B cell (primary cell): ENCODE measurements around the gene ARMC9. TPM values are rescaled to one million over a fixed set of nuclear protein-coding genes. Genes with fewer than 3 reads are reported as not detected.

ENCODE experiments used
- ATAC-seq: fragments of 200-7000 bp; cut with Tn5 transposase; one replicate; pipeline ENCODE4 v1.10.0; 2021; ENCODE audit warnings: low read depth, mild to moderate bottlenecking, moderate number of reproducible peaks, moderate library complexity
- CTCF ChIA-PET: fragments of 350-600 bp; sonication (Branson Sonifier 250); formaldehyde crosslinking; loops from one replicate; lab custom pipeline; 2021; ENCODE audit warnings: antibody characterized with exemption, inconsistent platforms; lab: Charles Lee
- POLR2A ChIA-PET: fragments of 350-600 bp; sonication (Branson Sonifier 250); formaldehyde crosslinking; loops from one replicate; lab custom pipeline; 2021; ENCODE audit warnings: antibody characterized with exemption; lab: Charles Lee
- DNase-seq: peaks from one replicate; pipeline ENCODE4 v3.0.0; 2013
- H2AFZ ChIP-seq: 2 replicates; pipeline ENCODE4 v1.6.1; 2012; ENCODE audit warnings: mild to moderate bottlenecking, low read depth, low read length; ENCODE audit not compliant: insufficient read depth, poor library complexity, severe bottlenecking
- H3K27ac ChIP-seq, 2 donors: 1 replicate in 1 of 2; 2 replicates in 1 of 2; pipeline ENCODE4 v1.5.1; 2012 to 2013; ENCODE audit warnings: low read length in 2 of 2, mild to moderate bottlenecking in 2 of 2, moderate library complexity in 1 of 2
- H3K27me3 ChIP-seq, 4 experiments: fragments of 200-600 bp in 1 of 4; sonication (generic) in 1 of 4; replicated peaks in 1 of 4; 1 replicate in 2 of 4; 2 replicates in 2 of 4; pipeline versions ENCODE4 v1.6.1 to v1.7.0; 2013 to 2016; ENCODE audit warnings: low read length in 3 of 4, mild to moderate bottlenecking in 2 of 4, mixed read lengths in 1 of 4, moderate library complexity in 1 of 4; ENCODE audit not compliant: insufficient read depth in 4 of 4, control insufficient read depth in 3 of 4; ENCODE audit errors: control extremely low read depth in 1 of 4
- H3K36me3 ChIP-seq, 2 experiments: replicated peaks in 1 of 2; 1 replicate in 1 of 2; 2 replicates in 1 of 2; pipeline versions ENCODE4 v1.6.1 to v1.7.1; 2013; ENCODE audit warnings: low read length in 1 of 2; ENCODE audit not compliant: insufficient read depth in 2 of 2, control insufficient read depth in 1 of 2; ENCODE audit errors: control extremely low read depth in 1 of 2, extremely low read depth in 1 of 2
- H3K4me1 ChIP-seq, 2 donors: fragments of 200-600 bp in 1 of 2; sonication (generic) in 1 of 2; 1 replicate in 1 of 2; 2 replicates in 1 of 2; pipeline versions ENCODE4 v1.5.1 to v1.6.1; 2013 to 2017; ENCODE audit warnings: low read length in 2 of 2; ENCODE audit not compliant: control insufficient read depth in 2 of 2, insufficient read depth in 2 of 2
- H3K4me2 ChIP-seq: replicated peaks from 2 replicates; pipeline ENCODE3; 2012; ENCODE audit warnings: mild to moderate bottlenecking, low read depth, low read length; ENCODE audit not compliant: poor library complexity, severe bottlenecking
- H3K4me3 ChIP-seq, 5 experiments: fragments of 200-600 bp in 1 of 5; sonication (generic) in 1 of 5; 1 replicate in 3 of 5; 2 replicates in 2 of 5; pipeline versions ENCODE4 v1.5.1 to v1.7.0; 2011 to 2016; ENCODE audit warnings: low read length in 4 of 5, mild to moderate bottlenecking in 4 of 5, low read depth in 2 of 5, control low read depth in 1 of 5, moderate library complexity in 1 of 5; ENCODE audit not compliant: insufficient read depth in 1 of 5; ENCODE audit errors: control extremely low read depth in 1 of 5, extremely low read depth in 1 of 5
- H3K79me2 ChIP-seq: fragments of 200-600 bp; sonication (generic); one replicate; pipeline ENCODE4 v1.6.0; 2016; ENCODE audit warnings: low read length; ENCODE audit not compliant: control insufficient read depth, insufficient read depth
- H3K9ac ChIP-seq: fragments of 200-600 bp; sonication (generic); 2 replicates; pipeline ENCODE4 v1.6.1; 2017; ENCODE audit warnings: mild to moderate bottlenecking, low read length, moderate library complexity
- H3K9me3 ChIP-seq, 3 donors: one replicate each; pipeline versions ENCODE4 v1.6.1 to v1.7.1; 2013; ENCODE audit warnings: low read length in 2 of 3; ENCODE audit not compliant: control insufficient read depth in 2 of 3, insufficient read depth in 1 of 3; ENCODE audit errors: control extremely low read depth in 1 of 3
- H4K20me1 ChIP-seq: 2 replicates; pipeline ENCODE4 v1.6.0; 2012; ENCODE audit warnings: mild to moderate bottlenecking, low read length; ENCODE audit not compliant: insufficient read depth, control insufficient read depth, poor library complexity, severe bottlenecking
- H3K27ac Mint-ChIP-seq: one replicate; pipeline ENCODE4 v1.8.0; 2021; ENCODE audit warnings: mixed read lengths
- H3K27me3 Mint-ChIP-seq: one replicate; pipeline ENCODE4 v1.8.0; 2021; ENCODE audit warnings: mixed read lengths
- H3K4me1 Mint-ChIP-seq: one replicate; pipeline ENCODE4 v1.8.0; 2021; ENCODE audit warnings: mixed read lengths
- H3K4me3 Mint-ChIP-seq: one replicate; pipeline ENCODE4 v1.8.0; 2021; ENCODE audit warnings: mixed read lengths
- H3K9me3 Mint-ChIP-seq: one replicate; pipeline ENCODE4 v1.8.0; 2022; ENCODE audit warnings: mixed read lengths; ENCODE audit not compliant: insufficient read depth
- EZH2 ChIP-seq: IDR thresholded peaks from 2 replicates; pipeline ENCODE4 v1.6.1; 2012; ENCODE audit warnings: borderline replicate concordance, low read depth, mild to moderate bottlenecking, moderate library complexity, low read length; ENCODE audit not compliant: insufficient read depth, poor library complexity, severe bottlenecking
- WGBS: methylation state at CpG from one replicate; pipeline ENCODE4 v1.1.5; 2013; ENCODE audit warnings: missing lambda C conversion rate; ENCODE audit not compliant: insufficient coverage; 5-methylcytosine and 5-hydroxymethylcytosine counted together
- intact Hi-C: fragments of 100-400 bp; cut with micrococcal nuclease; formaldehyde crosslinking; loops from one replicate; pipeline ENCODE4 v1.10.0; 2022
- polyA plus RNA-seq: library from polyadenylated mRNA; depleted of rRNA; stranded (reverse); fragments of >200 nt; gene quantifications from 2 replicates; pipeline ENCODE4 v1.2.3, GENCODE V29; 2012
- total RNA-seq, 2 donors: library from RNA; stranded (reverse); fragments of 120-200 nt in 1 of 2; gene quantifications; 1 replicate in 1 of 2; 2 replicates in 1 of 2; pipeline versions ENCODE4 v1.2.3 to v1.2.4, GENCODE V29; 2013 to 2022
- TF ChIP-seq, protein P1 (sequence below): fragments of 200-600 bp; IDR thresholded peaks from one replicate; pipeline ENCODE4 v1.8.0; 2022; ENCODE audit warnings: antibody characterized with exemption, mild to moderate bottlenecking

The ARMC9 gene
- total and polyA plus RNA-seq, 2 donors (not counting 1 experiment from before 2014, with no cell fraction given), result 0.40 to 5.4 TPM

DNA sequence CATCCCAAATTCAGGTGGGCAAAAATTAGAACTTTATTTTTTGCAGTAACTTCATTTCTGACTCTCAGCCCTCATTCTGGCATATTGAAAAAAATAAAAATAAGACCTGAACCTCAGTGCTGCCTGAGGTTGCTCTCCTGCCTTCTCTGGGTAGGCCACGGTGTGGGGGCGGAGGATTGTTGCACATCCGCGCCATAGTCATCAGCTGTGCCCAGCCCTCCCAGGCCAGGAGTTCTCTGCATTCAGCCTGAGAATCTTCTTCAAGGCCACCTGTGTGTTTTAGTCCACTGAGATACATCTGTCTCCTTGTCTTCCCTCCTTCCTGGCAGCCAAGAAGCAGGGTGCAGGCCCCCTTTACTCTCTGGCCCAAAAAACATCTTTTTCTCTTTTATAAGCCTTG lies 94.7 kb downstream of the ARMC9 start:
- no peaks in the 10 kb centered on the region for H3K36me3 ChIP-seq
- no peaks in the 10 kb centered on the region for H3K9me3 Mint-ChIP-seq
- H3K4me3 Mint-ChIP-seq, result no peak overlapping the region
- no peak for ATAC-seq
- no peak overlapping the region for H2AFZ ChIP-seq
- 100% methylated on average over 4 of the region's 4 CpGs for WGBS
- CTCF ChIA-PET, result interaction anchor here (0.7 to 1.2 kb wide), 4 partner anchors 18 to 120 kb away, joined by 3 read pairs; no protein-coding TSS in a partner anchor
- H3K79me2 ChIP-seq, result no peaks in the 10 kb centered on the region
- no peak for DNase-seq
- peaks cover 33% of the 10 kb centered on the region for H3K4me1 Mint-ChIP-seq
- no peaks in the 10 kb centered on the region for H3K27me3 ChIP-seq
- TF ChIP-seq EZH2, result no peak
- TF ChIP-seq, protein P1, sequence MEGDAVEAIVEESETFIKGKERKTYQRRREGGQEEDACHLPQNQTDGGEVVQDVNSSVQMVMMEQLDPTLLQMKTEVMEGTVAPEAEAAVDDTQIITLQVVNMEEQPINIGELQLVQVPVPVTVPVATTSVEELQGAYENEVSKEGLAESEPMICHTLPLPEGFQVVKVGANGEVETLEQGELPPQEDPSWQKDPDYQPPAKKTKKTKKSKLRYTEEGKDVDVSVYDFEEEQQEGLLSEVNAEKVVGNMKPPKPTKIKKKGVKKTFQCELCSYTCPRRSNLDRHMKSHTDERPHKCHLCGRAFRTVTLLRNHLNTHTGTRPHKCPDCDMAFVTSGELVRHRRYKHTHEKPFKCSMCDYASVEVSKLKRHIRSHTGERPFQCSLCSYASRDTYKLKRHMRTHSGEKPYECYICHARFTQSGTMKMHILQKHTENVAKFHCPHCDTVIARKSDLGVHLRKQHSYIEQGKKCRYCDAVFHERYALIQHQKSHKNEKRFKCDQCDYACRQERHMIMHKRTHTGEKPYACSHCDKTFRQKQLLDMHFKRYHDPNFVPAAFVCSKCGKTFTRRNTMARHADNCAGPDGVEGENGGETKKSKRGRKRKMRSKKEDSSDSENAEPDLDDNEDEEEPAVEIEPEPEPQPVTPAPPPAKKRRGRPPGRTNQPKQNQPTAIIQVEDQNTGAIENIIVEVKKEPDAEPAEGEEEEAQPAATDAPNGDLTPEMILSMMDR, result no peak
- no peaks in the 10 kb centered on the region for H3K27me3 Mint-ChIP-seq
- no peak overlapping the region for H3K4me3 ChIP-seq
- H3K9me3 ChIP-seq, result no peaks in the 10 kb centered on the region
- no peaks in the 10 kb centered on the region for H4K20me1 ChIP-seq
- POLR2A ChIA-PET, result no interaction called here
- no peak overlapping the region for H3K9ac ChIP-seq
- H3K4me1 ChIP-seq, result peaks cover 7 to 29% of the 10 kb centered on the region in 2 donors
- H3K4me2 ChIP-seq, result no peak overlapping the region
- no peak overlapping the region for H3K27ac ChIP-seq
- intact Hi-C loops, result loop anchor here (10.0 kb wide), 1 partner anchor 188 kb away; no protein-coding TSS in a partner anchor
- no peak overlapping the region for H3K27ac Mint-ChIP-seq

DNA sequence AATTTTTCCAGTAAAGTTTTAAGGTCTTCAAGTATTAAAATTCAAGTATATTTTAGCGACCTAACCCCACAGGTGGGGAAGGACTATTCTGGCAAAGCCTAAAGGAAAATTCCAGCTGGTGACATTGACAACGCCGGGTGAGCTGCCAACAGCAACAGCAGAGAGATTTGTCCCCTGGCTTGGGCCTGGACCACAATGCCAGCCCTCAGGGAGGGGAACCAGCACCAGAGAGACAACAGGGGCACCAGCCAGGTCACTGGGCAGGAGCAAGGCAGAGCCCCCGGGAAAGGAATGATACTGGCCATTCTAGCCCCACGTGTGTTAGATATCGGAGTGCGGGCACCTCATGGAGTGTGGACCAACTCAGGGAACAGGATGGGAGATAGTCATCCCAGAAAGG lies 95.7 kb downstream of the ARMC9 start:
- Mint-ChIP-seq H3K27ac (no peak overlapping the region), H3K4me1 (peaks cover 34% of the 10 kb centered on the region), H3K9me3 (no peaks in the 10 kb centered on the region), H3K4me3 (no peak overlapping the region), H3K27me3 (no peaks in the 10 kb centered on the region)
- no peaks in the 10 kb centered on the region for H4K20me1 ChIP-seq
- H3K4me2 ChIP-seq, result no peak overlapping the region
- H3K27me3 ChIP-seq, result no peaks in the 10 kb centered on the region
- POLR2A ChIA-PET, result no interaction called here
- no peak overlapping the region for H3K27ac ChIP-seq
- DNase-seq (no peak), ATAC-seq (no peak)
- no peak for TF ChIP-seq EZH2
- TF ChIP-seq, protein P1, result no peak
- no peaks in the 10 kb centered on the region for H3K79me2 ChIP-seq
- H3K9ac ChIP-seq, result no peak overlapping the region
- H3K36me3 ChIP-seq, result no peaks in the 10 kb centered on the region
- no peak overlapping the region for H2AFZ ChIP-seq
- intact Hi-C loops, result loop anchor here (10.0 kb wide), 1 partner anchor 189 kb away; no protein-coding TSS in a partner anchor
- CTCF ChIA-PET, result interaction anchor here (0.7 to 7.7 kb wide), 4 partner anchors 13 to 114 kb away, joined by 3 to 149 read pairs (median 13); no protein-coding TSS in a partner anchor
- no peak overlapping the region for H3K4me3 ChIP-seq
- no peaks in the 10 kb centered on the region for H3K9me3 ChIP-seq
- WGBS, result 89% methylated on average over 7 of the region's 7 CpGs
- H3K4me1 ChIP-seq, result peaks cover 7 to 29% of the 10 kb centered on the region in 2 donors
